AG10803 (cell line): ENCODE measurements around the gene FLRT2.

Source experiments
- DNase-seq: peaks from one replicate; pipeline ENCODE4 v3.0.0; 2010; ENCODE audit warnings: low read depth
- H3K4me3 ChIP-seq: 2 replicates; pipeline ENCODE4 v1.5.1; 2011; ENCODE audit warnings: mild to moderate bottlenecking, low read length, control low read depth
- TF ChIP-seq, protein P1 (sequence below): conservative IDR thresholded peaks from 2 replicates; pipeline ENCODE4 v1.5.1; 2011; ENCODE audit warnings: mild to moderate bottlenecking, low read length, control low read depth, inconsistent platforms

Gene FLRT2

DNA sequence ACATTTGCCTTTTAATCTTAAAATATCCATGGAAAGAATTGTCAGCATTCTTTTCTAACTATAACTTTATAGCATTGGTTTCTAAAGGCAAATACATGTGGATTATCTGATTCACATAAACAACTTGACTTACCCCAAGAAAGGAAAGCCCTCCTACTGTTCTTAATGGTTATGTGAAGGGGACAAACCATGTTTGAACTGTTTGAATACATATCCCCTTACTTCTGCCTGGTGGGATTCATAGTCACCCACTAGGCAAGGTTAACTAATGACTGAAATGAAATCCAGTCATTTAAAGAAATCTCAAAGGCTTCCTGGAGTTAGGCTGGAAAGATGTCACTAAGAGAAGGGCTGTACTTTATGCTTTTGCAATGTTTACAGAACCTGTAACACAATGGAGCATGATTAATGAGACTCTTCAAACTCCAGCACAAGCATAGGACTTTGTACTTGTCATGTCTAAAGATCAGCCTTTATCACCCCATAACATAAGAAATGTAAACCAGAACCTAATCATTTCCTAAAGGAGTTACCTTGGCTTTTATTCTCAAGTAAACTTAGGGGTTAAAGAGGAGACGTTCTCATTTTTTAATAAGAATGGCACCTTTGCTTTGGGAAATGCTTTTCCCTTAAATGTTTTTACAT lies 10.2 kb upstream of the FLRT2 start:
- DNase-seq: no peak
- TF ChIP-seq, protein P1, sequence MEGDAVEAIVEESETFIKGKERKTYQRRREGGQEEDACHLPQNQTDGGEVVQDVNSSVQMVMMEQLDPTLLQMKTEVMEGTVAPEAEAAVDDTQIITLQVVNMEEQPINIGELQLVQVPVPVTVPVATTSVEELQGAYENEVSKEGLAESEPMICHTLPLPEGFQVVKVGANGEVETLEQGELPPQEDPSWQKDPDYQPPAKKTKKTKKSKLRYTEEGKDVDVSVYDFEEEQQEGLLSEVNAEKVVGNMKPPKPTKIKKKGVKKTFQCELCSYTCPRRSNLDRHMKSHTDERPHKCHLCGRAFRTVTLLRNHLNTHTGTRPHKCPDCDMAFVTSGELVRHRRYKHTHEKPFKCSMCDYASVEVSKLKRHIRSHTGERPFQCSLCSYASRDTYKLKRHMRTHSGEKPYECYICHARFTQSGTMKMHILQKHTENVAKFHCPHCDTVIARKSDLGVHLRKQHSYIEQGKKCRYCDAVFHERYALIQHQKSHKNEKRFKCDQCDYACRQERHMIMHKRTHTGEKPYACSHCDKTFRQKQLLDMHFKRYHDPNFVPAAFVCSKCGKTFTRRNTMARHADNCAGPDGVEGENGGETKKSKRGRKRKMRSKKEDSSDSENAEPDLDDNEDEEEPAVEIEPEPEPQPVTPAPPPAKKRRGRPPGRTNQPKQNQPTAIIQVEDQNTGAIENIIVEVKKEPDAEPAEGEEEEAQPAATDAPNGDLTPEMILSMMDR: no peak
- H3K4me3 ChIP-seq: no peak overlapping the region

DNA sequence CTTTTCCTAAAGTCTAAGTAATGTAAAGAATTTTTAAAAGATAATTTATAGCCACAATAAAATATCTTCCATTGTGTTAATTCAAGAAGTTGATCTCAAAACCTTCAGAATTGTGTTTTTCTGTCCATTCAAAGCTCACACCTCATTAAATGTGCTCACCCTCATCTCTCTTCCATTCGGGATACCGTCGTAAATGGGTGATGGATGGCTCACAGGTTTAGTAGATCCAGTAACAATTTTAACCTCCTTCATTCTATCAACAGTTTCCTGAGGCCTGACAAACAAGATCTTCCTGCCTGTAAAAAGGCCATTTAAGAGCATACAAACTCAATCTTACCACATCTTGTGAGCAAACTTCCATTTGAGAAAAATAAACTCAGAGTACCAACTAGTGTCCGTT lies 9.4 kb upstream of the FLRT2 start:
- no peak for DNase-seq
- TF ChIP-seq, protein P1: no peak
- no peak overlapping the region for H3K4me3 ChIP-seq

DNA sequence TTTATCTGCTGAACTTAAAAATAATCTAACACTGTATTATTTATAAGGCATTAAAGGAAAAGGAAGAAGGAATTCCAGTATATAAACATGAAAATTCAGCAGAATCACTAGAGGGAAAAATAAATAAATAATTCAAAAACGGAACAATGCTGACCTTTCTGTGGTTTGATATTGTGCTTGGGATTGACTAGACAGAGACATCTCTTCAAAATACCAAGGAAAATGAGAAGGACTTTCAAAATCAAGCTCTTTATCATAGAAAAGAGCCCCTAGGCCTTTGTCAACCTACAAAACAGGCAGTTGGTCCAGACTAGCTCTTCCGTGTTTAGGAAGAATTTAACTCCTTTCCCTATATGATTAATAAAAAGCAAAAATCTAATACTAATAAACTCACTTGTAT lies 6.3 kb upstream of the FLRT2 start:
- TF ChIP-seq, protein P1: no peak
- no peak for DNase-seq
- H3K4me3 ChIP-seq: no peak overlapping the region

DNA sequence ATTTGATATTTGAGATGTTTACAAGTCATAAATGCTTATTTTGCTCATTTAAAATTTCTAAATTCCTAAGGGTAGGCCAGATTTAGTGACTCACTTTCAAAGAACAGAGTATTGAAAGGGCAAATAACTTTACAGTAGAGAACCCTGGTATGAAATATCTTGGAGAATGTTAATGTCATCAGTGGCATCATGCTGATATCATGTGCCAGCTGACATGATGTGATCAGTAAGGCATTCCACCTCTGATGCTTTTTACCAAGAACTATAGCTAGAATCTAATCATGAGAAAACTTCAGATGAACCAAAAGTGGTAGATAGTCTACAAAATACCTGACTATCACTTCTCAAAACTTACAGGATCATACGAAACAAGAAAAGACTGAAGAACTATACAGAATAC lies 2.9 kb upstream of the FLRT2 start:
- TF ChIP-seq, protein P1: no peak
- DNase-seq: peak; percentile 76
- no peak overlapping the region for H3K4me3 ChIP-seq

DNA sequence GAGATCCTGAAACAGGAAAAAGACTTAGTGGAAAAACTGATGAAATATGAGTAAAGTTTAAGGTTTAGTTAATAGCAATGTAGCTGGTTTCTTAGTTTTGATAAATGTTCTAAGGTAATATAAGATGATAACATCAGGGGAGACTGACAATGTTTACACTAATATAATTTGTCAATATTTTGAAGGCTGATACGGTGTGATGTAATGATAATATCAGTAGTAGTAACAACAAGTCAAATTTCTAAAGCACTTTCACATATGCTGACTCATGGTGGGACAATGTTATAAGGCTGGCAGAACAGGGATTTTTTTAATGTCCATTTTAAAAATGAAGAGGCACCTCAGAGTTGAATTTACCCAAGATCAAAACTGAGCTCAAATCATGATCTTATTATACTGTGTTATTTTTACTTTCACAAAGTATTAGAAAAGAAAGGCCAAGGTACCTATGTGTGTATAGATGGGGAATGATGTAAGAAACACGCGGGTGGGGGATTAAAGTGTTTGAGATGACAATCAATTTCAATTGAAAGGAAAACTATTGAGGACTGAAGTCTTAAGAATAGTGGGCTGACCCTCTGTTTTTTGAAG lies 2.4 kb upstream of the FLRT2 start:
- TF ChIP-seq, protein P1: no peak
- H3K4me3 ChIP-seq: peak overlapping the region; percentile 94
- no peak for DNase-seq

DNA sequence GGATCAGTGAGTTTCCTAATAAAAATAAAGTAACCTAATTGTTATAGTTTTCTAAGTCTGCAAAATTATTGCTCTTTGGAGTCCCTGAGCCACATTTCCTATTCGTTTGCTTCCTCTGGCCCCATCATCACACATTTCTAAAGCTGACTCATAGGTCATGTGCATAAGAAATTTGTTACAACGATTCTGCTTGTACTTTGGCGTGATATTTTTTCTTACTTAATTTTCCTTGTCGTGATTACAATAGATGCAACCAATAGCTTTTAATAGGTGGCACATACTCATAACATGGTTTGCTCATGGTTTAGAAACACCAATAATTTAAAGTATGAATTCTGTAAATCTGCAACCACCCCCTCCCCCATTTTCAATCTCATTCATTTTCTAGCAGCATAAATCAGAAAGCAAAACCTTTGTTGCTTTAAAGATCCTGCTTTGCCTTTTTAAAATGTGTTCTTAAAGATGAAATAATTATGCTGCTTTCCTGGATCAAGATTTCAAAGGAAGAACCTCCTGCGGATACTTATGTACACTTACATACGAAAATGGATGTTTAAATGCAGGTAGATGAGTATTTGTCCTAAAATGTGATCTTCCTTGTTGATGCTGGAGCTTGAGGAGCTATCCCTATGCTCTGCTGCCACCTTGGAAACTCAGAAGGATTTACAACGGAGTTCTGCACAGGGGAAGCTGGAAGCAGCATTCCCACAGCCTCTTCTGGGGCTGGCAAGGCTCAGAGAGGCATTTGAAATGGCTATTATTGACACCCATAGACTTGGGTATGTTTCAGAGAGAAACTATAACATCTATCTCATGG lies 1.7 kb upstream of the FLRT2 start:
- TF ChIP-seq, protein P1: peak; percentile 84
- H3K4me3 ChIP-seq: peak overlapping the region; percentile 94
- DNase-seq: peak; percentile 93
